ENCODE measurements around the gene DNAI7.

The DNAI7 gene

DNA sequence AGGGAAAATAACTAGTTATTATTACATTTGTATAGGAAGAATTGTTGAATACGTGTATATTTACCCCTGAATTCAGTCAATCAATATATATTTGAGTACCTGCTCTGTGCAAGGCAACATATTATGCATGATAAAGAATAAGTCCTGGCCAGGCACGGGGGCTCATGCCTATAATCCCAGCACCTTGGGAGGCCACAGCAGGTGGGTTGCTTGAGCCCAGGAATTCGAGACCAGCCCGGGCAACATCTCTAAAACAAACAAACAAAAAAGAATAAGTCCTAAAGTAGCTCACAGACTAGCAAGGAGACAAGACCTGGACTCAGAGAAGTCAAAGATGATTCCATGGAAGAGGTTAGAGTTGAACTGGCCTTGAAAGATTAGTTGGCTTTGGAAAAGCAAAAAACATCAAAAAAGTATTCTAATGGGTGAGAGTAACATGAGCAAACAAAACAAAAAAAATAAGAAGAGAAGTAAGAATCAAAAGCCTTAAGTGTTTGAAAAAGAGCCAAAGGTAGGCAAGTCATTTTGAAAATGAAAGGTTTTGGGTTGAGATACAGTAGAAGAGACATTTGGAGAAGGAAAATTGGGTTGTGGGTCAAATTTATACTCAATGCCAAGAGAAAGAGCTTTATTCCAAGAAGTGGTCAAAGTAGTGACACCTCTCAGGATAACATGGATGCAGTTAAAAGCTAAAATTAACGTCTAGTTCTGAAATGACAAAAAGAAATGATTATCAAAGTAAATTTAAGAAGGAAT lies 130.9 kb downstream of the DNAI7 start:
- no peak overlapping the region for H3K4me3 ChIP-seq (ENCODE audit: low read depth, low read length)
- DNase-seq (ENCODE audit: low read depth) = no peak
- TF ChIP-seq, protein P1, sequence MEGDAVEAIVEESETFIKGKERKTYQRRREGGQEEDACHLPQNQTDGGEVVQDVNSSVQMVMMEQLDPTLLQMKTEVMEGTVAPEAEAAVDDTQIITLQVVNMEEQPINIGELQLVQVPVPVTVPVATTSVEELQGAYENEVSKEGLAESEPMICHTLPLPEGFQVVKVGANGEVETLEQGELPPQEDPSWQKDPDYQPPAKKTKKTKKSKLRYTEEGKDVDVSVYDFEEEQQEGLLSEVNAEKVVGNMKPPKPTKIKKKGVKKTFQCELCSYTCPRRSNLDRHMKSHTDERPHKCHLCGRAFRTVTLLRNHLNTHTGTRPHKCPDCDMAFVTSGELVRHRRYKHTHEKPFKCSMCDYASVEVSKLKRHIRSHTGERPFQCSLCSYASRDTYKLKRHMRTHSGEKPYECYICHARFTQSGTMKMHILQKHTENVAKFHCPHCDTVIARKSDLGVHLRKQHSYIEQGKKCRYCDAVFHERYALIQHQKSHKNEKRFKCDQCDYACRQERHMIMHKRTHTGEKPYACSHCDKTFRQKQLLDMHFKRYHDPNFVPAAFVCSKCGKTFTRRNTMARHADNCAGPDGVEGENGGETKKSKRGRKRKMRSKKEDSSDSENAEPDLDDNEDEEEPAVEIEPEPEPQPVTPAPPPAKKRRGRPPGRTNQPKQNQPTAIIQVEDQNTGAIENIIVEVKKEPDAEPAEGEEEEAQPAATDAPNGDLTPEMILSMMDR (IDR thresholded peaks at IDR 0.05; ENCODE audit: insufficient read depth, low read depth, low read length, missing control alignments) = no peak

DNA sequence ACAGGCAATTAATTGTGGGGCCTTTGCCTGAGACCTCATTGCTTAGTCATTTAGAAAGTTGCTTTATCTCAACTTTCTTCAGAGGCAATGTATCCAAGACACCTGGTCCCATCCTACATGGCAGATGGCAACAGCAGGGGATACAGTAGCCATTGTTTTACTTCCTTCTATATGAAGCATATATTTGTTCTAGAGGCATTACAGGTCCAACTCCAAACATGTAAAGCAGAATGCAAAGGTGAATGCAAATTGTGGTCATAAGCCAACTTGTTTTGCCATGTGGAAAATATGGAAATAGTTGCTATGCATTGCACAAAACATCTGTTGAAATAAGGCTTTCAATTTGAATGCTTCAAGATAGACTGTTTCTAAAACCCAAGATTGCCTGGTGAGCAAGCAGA lies 136.3 kb downstream of the DNAI7 start:
- peak overlapping the region; percentile 25 for H3K4me3 ChIP-seq (ENCODE audit: low read depth, low read length)
- TF ChIP-seq, protein P1 (IDR thresholded peaks at IDR 0.05; ENCODE audit: insufficient read depth, low read depth, low read length, missing control alignments) = no peak
- DNase-seq (ENCODE audit: low read depth) = peak; percentile 65

Measured in GM12865 (cell line).